IMR-90 (cell line): ENCODE data around the gene SYMPK. TPM values are rescaled to one million over a fixed set of nuclear protein-coding genes. Genes with fewer than 3 reads are reported as not detected.

Experiments used
- NFE2L2 ChIP-seq: fragments of 150-350 bp; IDR thresholded peaks from 2 replicates; pipeline ENCODE4 v1.6.1; 2016; ENCODE audit warnings: low read depth, mild to moderate bottlenecking, low read length
- polyA plus RNA-seq, 3 experiments: library from polyadenylated mRNA; depleted of rRNA; stranded (reverse); fragments of >200 nt; gene quantifications; 2 replicates each; pipeline ENCODE4 v1.2.3, GENCODE V29; 2012; ENCODE audit warnings: low replicate concordance in 1 of 3
- total RNA-seq: library from RNA; depleted of rRNA; stranded (reverse); fragments of >200 nt; gene quantifications from 2 replicates; pipeline ENCODE4 v1.2.3, GENCODE V29; 2012
- TF ChIP-seq, protein P1 (sequence below): conservative IDR thresholded peaks from 2 replicates; pipeline ENCODE4 v1.5.1; 2012; ENCODE audit warnings: mild to moderate bottlenecking, low read depth, low read length, improper control_type of control experiment

SYMPK gene
- total and polyA plus RNA-seq, 2 of the 4 experiments (the other 2 are of a cell fraction): 35.3 to 71.5 TPM

DNA sequence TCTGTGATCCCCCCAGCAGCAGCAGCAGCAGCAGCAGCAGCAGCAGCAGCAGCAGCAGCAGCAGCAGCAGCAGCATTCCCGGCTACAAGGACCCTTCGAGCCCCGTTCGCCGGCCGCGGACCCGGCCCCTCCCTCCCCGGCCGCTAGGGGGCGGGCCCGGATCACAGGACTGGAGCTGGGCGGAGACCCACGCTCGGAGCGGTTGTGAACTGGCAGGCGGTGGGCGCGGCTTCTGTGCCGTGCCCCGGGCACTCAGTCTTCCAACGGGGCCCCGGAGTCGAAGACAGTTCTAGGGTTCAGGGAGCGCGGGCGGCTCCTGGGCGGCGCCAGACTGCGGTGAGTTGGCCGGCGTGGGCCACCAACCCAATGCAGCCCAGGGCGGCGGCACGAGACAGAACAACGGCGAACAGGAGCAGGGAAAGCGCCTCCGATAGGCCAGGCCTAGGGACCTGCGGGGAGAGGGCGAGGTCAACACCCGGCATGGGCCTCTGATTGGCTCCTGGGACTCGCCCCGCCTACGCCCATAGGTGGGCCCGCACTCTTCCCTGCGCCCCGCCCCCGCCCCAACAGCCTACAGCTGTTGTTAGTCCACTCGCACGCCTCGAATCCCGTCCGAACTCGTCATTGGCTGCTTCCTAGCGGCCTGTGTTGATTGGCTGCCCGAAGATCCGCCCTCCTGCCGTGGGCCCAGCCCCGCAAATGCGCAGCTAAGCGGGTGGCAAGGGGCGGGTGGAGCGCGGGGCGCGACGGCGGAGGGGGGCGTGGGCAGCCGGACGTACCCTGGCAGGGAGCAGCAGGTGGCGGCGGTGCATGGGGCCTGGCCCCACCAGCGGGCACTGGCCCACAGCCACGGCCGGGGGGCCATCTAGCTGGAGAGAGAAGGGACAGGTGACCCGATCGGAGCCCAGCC is 92.5 kb downstream of the SYMPK start (continued):
- TF ChIP-seq, protein P1, sequence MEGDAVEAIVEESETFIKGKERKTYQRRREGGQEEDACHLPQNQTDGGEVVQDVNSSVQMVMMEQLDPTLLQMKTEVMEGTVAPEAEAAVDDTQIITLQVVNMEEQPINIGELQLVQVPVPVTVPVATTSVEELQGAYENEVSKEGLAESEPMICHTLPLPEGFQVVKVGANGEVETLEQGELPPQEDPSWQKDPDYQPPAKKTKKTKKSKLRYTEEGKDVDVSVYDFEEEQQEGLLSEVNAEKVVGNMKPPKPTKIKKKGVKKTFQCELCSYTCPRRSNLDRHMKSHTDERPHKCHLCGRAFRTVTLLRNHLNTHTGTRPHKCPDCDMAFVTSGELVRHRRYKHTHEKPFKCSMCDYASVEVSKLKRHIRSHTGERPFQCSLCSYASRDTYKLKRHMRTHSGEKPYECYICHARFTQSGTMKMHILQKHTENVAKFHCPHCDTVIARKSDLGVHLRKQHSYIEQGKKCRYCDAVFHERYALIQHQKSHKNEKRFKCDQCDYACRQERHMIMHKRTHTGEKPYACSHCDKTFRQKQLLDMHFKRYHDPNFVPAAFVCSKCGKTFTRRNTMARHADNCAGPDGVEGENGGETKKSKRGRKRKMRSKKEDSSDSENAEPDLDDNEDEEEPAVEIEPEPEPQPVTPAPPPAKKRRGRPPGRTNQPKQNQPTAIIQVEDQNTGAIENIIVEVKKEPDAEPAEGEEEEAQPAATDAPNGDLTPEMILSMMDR: peak; percentile 82
- no peak for TF ChIP-seq NFE2L2
